NCI-H510A (cell line): ENCODE data around the gene MOAP1.
"Not testable (repeated sequence)": the region's sequence is repeated elsewhere in the genome, so short reads cannot be mapped to it uniquely, and the experiment has no call there.

Experiments used
- DNase-seq: peaks from one replicate; lab custom pipeline; 2025; lab: John Stamatoyannopoulos, UW

MOAP1 gene

GRCh38 chr14:93146119-93146518, 38.6 kb downstream of the MOAP1 start:
- DNase-seq: no peak

- no peak for DNase-seq
Measured at GRCh38 chr14:93142854-93143652, 41.6 kb downstream of the MOAP1 start.

- DNase-seq: peak; percentile 84
Measured at GRCh38 chr14:93137864-93138263, 46.8 kb downstream of the MOAP1 start.

- DNase-seq: not testable (repeated sequence)
Measured at GRCh38 chr14:93136508-93136907, 48.2 kb downstream of the MOAP1 start.

GRCh38 chr14:93136009-93136408, 48.7 kb downstream of the MOAP1 start:
- no peak for DNase-seq

- DNase-seq: no peak
Measured at GRCh38 chr14:93135399-93135798, 49.3 kb downstream of the MOAP1 start.

GRCh38 chr14:93133464-93133863, 51.2 kb downstream of the MOAP1 start:
- no peak for DNase-seq

- no peak for DNase-seq
Measured at GRCh38 chr14:93132472-93133065, 52.1 kb downstream of the MOAP1 start.
